ENCODE measurements around the gene ERG. TPM values are rescaled to one million over a fixed set of nuclear protein-coding genes. Genes with fewer than 3 reads are reported as not detected.

The ERG gene
- total and polyA plus RNA-seq, 2 experiments from 2014 or later, result 0.14 to 0.44 TPM

DNA sequence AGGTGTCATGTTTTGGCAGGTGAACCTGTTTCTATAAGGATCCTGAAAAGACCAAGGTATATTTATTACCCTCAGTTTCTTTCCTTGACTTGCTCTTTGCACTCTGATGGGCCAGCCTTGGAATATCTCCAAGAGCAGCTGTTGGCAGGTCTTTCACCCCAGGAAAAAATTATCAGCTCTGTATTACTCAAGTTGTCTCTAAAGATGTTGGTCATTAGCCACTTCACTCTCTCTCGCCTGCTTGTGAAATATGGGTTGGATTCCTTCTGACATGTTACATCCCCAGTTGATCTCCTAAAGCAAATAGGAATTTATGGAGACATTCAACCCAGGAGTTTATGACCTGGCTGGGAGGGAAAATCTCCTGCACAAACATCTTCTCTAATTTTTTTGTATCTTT lies 155.5 kb downstream of the ERG start:
- H3K4me1 ChIP-seq (ENCODE audit: insufficient read depth), result no peaks in the 10 kb centered on the region
- TF ChIP-seq NANOG (IDR thresholded peaks at IDR 0.05; ENCODE audit: borderline replicate concordance), result no peak
- TF ChIP-seq, protein P1, sequence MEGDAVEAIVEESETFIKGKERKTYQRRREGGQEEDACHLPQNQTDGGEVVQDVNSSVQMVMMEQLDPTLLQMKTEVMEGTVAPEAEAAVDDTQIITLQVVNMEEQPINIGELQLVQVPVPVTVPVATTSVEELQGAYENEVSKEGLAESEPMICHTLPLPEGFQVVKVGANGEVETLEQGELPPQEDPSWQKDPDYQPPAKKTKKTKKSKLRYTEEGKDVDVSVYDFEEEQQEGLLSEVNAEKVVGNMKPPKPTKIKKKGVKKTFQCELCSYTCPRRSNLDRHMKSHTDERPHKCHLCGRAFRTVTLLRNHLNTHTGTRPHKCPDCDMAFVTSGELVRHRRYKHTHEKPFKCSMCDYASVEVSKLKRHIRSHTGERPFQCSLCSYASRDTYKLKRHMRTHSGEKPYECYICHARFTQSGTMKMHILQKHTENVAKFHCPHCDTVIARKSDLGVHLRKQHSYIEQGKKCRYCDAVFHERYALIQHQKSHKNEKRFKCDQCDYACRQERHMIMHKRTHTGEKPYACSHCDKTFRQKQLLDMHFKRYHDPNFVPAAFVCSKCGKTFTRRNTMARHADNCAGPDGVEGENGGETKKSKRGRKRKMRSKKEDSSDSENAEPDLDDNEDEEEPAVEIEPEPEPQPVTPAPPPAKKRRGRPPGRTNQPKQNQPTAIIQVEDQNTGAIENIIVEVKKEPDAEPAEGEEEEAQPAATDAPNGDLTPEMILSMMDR (conservative IDR thresholded peaks at IDR 0.05; ENCODE audit: low read depth in 2 of 2), result no peak
- TF ChIP-seq EZH2phosphoT487 (IDR thresholded peaks at IDR 0.05; ENCODE audit: unreplicated experiment), result no peak
- no peak for TF ChIP-seq CREB1 (CRISPR knock-in tag; IDR thresholded peaks at IDR 0.05; ENCODE audit: low read depth)
- TF ChIP-seq ZNF114 (CRISPR knock-in tag; IDR thresholded peaks at IDR 0.05), result no peak
- TF ChIP-seq, protein P2, sequence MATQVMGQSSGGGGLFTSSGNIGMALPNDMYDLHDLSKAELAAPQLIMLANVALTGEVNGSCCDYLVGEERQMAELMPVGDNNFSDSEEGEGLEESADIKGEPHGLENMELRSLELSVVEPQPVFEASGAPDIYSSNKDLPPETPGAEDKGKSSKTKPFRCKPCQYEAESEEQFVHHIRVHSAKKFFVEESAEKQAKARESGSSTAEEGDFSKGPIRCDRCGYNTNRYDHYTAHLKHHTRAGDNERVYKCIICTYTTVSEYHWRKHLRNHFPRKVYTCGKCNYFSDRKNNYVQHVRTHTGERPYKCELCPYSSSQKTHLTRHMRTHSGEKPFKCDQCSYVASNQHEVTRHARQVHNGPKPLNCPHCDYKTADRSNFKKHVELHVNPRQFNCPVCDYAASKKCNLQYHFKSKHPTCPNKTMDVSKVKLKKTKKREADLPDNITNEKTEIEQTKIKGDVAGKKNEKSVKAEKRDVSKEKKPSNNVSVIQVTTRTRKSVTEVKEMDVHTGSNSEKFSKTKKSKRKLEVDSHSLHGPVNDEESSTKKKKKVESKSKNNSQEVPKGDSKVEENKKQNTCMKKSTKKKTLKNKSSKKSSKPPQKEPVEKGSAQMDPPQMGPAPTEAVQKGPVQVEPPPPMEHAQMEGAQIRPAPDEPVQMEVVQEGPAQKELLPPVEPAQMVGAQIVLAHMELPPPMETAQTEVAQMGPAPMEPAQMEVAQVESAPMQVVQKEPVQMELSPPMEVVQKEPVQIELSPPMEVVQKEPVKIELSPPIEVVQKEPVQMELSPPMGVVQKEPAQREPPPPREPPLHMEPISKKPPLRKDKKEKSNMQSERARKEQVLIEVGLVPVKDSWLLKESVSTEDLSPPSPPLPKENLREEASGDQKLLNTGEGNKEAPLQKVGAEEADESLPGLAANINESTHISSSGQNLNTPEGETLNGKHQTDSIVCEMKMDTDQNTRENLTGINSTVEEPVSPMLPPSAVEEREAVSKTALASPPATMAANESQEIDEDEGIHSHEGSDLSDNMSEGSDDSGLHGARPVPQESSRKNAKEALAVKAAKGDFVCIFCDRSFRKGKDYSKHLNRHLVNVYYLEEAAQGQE (IDR thresholded peaks at IDR 0.05; ENCODE audit: unreplicated experiment), result no peak
- TF ChIP-seq JUNB (IDR thresholded peaks at IDR 0.05; ENCODE audit: unreplicated experiment), result no peak
- no peak for TF ChIP-seq EZH2 (IDR thresholded peaks at IDR 0.05; ENCODE audit: low read depth, unreplicated experiment)
- H3F3A ChIP-seq (replicated peaks; ENCODE audit: low read depth), result no peaks in the 10 kb centered on the region
- H3K4me3 ChIP-seq, result no peak overlapping the region
- ATAC-seq (no peak), DNase-seq (ENCODE audit: low spot score) (no peak)
- no peaks in the 10 kb centered on the region for H3K27me3 ChIP-seq (ENCODE audit: insufficient read depth)
- no peaks in the 10 kb centered on the region for H3K36me3 ChIP-seq (ENCODE audit: insufficient read depth)
- peaks cover 8% of the 10 kb centered on the region for H3K9me2 ChIP-seq (ENCODE audit: insufficient read depth)
- no peaks in the 10 kb centered on the region for H3K79me2 ChIP-seq (replicated peaks; ENCODE audit: insufficient read depth)
- Mint-ChIP-seq H3K4me3 (no peak overlapping the region), H3K4me1 (no peaks in the 10 kb centered on the region), H3K9me3 (no peaks in the 10 kb centered on the region), H3K27ac (no peak overlapping the region), H3K27me3 (ENCODE audit: insufficient read depth, low read depth, poor library complexity) (no peaks in the 10 kb centered on the region), H3K36me3 (ENCODE audit: low read depth) (no peaks in the 10 kb centered on the region; the same call in 2 of the 3 replicates)
- no peak overlapping the region for H3K4me2 ChIP-seq
- H3K27ac ChIP-seq (ENCODE audit: low read depth), result no peak overlapping the region
- no peaks in the 10 kb centered on the region for H4K20me1 ChIP-seq (replicated peaks; ENCODE audit: insufficient read depth)
- H2AFZ ChIP-seq, result no peak overlapping the region

- H3F3A ChIP-seq (replicated peaks; ENCODE audit: low read depth), result no peaks in the 10 kb centered on the region
- H3K36me3 ChIP-seq (ENCODE audit: insufficient read depth), result no peaks in the 10 kb centered on the region
- H3K9me3 Mint-ChIP-seq, result no peaks in the 10 kb centered on the region
- H3K27ac ChIP-seq (ENCODE audit: low read depth), result no peak overlapping the region
- no peaks in the 10 kb centered on the region for H3K4me1 Mint-ChIP-seq
- no peak overlapping the region for H3K4me3 Mint-ChIP-seq
- DNase-seq (ENCODE audit: low spot score) (no peak), ATAC-seq (no peak)
- H3K4me1 ChIP-seq (ENCODE audit: insufficient read depth), result no peaks in the 10 kb centered on the region
- H3K27ac Mint-ChIP-seq, result no peak overlapping the region
- H3K4me2 ChIP-seq, result no peak overlapping the region
- no peak overlapping the region for H3K4me3 ChIP-seq
- no peaks in the 10 kb centered on the region for H3K27me3 Mint-ChIP-seq (ENCODE audit: insufficient read depth, low read depth, poor library complexity)
- H3K27me3 ChIP-seq (ENCODE audit: insufficient read depth), result no peaks in the 10 kb centered on the region
- H2AFZ ChIP-seq, result no peak overlapping the region
- H3K9me2 ChIP-seq (ENCODE audit: insufficient read depth), result peaks cover 8% of the 10 kb centered on the region
- no peaks in the 10 kb centered on the region; the same call in 2 of the 3 replicates for H3K36me3 Mint-ChIP-seq (ENCODE audit: low read depth)
- no peaks in the 10 kb centered on the region for H4K20me1 ChIP-seq (replicated peaks; ENCODE audit: insufficient read depth)
- no peaks in the 10 kb centered on the region for H3K79me2 ChIP-seq (replicated peaks; ENCODE audit: insufficient read depth)
- no peak for TF ChIP-seq ZNF114 (CRISPR knock-in tag; IDR thresholded peaks at IDR 0.05)
- TF ChIP-seq, protein P2 (IDR thresholded peaks at IDR 0.05; ENCODE audit: unreplicated experiment), result no peak
- no peak for TF ChIP-seq ZNF331 (CRISPR knock-in tag; IDR thresholded peaks at IDR 0.05; ENCODE audit: low read depth)
- no peak for TF ChIP-seq ETS1 (IDR thresholded peaks at IDR 0.05)
- no peak for TF ChIP-seq STAT1 (IDR thresholded peaks at IDR 0.05; ENCODE audit: unreplicated experiment)
- no peak for TF ChIP-seq CREB1 (CRISPR knock-in tag; IDR thresholded peaks at IDR 0.05; ENCODE audit: low read depth)
- TF ChIP-seq POLR2AphosphoS5 (IDR thresholded peaks at IDR 0.05; ENCODE audit: low read depth), result no peak
- no peak for TF ChIP-seq EZH2phosphoT487 (IDR thresholded peaks at IDR 0.05; ENCODE audit: unreplicated experiment)
- TF ChIP-seq, protein P1 (conservative IDR thresholded peaks at IDR 0.05; ENCODE audit: low read depth in 2 of 2), result no peak
- TF ChIP-seq JUNB (IDR thresholded peaks at IDR 0.05; ENCODE audit: unreplicated experiment), result no peak
Observed at GRCh38 chr21:38341546-38342012, 156.7 kb downstream of the ERG start.
